ENCODE measurements around the gene CNTNAP5.

GRCh38 chr2:124024561-124025170 lies 421 bp upstream of the CNTNAP5 start:
- TF ChIP-seq CTCF (IDR thresholded peaks at IDR 0.05) (no peak), EZH2phosphoT487 (IDR thresholded peaks at IDR 0.05) (no peak), EZH2 (IDR thresholded peaks at IDR 0.05) (peak; percentile 55)
